Measurements from ENCODE around the gene IGSF23. TPM values are rescaled to one million over a fixed set of nuclear protein-coding genes. Genes with fewer than 3 reads are reported as not detected.
"Not testable (repeated sequence)": the region's sequence is repeated elsewhere in the genome, so short reads cannot be mapped to it uniquely, and the experiment has no call there.

IGSF23 gene
- total RNA-seq, 1 donor from 2014 or later, result 0.46 TPM

DNA sequence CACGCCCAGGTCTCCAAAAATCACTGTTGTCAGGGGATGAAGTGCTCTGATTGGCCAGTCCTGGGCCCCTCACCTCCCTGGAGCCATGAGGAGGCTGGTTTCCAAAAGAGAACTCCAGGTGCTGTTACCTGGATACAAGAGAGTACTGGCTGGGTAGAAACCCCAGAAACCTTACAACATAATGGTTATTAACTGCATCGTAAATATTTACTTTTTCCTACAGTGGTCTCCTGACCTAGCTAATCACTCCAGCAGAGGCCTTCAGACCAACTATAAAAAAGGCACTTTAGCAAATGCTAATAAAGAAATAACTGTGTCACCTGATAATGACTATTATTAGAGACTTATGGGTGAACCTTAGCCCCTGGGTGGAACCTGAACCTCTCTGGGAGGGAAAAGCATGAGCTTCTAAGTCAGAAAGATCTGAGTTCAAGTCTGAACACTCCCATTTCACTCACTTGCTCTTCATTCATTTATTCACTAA is 1.5 kb upstream of the IGSF23 start:
- DNase-seq (ENCODE audit: low read depth, low spot score), result no peak

DNA sequence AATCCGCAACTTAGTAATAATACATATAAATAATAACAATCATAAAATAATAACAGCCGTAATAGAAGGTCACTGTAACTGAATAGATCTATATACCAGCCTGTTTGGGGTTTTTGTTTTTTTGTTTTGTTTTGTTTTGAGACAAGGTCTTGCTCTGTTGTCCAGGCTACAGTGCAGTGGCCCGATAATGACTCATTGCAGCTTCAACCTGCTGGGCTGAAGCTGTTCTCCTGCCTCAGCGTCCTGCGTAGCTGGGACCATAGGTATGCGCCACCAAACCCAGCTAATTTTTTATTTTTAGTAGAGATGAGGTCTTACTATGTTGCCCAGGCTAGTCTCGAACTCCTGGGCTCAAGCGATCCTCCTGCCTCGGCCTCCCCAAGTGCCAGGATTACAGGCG is 950 bp downstream of the IGSF23 start:
- DNase-seq (ENCODE audit: low read depth, low spot score), result no peak

DNA sequence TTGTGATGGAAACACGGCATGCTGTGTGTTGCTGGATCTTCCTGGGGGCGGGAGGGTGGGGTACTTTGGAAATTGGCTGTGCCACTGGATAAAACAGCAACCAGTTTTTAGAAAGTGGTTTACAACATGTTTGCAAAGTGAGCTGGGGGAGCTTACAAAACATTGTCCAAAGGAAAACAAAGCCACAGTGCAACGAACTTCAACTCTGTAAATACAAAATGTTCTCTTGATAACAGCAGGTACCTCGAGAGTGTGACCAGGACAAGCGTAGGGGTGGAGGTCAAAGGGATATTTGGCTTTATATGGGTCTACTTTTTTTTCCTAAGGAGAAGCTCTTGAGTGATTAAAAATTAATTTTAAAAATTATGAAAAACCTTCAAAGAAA is 2.5 kb downstream of the IGSF23 start:
- no peak for DNase-seq (ENCODE audit: low read depth, low spot score)

DNA sequence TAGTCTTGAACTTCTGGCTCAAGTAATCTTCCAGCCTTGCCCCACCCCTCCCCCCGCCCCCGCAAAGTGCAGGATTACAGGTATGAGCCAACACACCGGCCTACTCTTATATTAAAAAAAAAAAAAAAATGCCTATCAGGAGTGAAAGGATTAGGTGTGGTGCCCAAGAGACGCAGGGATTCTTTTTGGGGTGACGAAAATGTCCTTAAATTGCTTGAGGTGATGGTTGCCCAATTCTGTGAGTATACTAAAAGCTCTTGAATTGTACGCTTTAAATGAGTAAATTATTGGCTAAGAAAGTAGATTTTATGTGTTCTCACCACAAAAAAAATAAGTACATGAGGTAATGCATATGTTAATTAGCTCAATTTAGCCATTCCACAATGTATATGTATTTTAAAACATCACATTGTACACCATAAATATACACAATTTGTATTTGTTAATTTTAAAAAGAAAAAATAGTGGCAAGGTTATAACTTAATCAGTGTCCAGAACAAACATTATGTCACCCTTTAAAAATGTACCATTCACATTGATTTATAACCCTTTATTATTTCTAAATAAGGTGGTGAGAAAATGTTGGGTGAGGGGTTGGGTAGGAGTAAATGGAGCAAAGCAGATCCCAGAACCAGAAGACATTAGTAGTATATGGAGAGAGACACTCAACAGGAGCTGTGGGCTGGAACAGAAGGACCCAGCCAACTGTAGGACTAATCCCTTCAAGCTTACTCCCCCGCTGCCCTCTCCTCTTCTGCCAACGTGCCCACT is 3.9 kb downstream of the IGSF23 start:
- no peak for DNase-seq (ENCODE audit: low read depth, low spot score)

DNA sequence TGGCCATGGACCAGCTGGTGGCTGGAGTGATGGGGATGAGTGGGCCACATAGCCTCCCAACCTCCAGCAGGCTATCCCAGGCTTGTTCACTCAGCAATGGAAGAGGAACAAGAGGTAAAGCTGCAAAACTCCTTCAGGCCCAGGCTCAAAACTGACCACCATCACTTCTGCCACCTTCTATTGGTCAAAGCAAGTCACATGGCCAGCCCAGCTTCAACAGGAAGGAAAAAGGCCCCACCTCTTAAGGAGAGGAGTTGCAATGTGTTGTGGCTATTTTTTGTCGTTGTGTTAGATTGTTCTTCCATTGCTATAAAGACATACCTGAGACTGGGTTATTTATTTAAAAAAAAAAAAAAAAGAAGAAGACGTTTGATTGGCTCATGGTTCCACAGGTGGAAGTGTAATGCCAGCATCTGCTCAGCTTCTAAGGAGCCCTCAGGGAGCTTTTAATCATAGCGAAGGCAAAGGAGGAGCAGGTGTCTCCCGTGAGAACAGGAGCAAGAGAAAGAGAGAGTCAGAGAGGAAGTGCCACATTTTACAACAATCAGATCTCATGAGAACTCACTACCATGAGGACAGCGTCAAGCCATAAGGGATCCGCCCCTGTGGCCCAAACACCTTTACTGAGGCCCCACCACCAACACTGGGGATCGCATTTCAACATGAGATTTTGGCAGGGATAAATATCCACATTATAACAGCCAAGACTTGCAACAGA is 5.4 kb downstream of the IGSF23 start:
- no peak for DNase-seq (ENCODE audit: low read depth, low spot score)

- no peak for DNase-seq (ENCODE audit: low read depth, low spot score)
Measured at GRCh38 chr19:44620667-44621066, 7.3 kb downstream of the IGSF23 start.

- no peak for DNase-seq (ENCODE audit: low read depth, low spot score)
Measured at GRCh38 chr19:44621367-44621766, 8.0 kb downstream of the IGSF23 start.

- no peak for DNase-seq (ENCODE audit: low read depth, low spot score)
Measured at GRCh38 chr19:44623080-44623479, 9.7 kb downstream of the IGSF23 start.

DNA sequence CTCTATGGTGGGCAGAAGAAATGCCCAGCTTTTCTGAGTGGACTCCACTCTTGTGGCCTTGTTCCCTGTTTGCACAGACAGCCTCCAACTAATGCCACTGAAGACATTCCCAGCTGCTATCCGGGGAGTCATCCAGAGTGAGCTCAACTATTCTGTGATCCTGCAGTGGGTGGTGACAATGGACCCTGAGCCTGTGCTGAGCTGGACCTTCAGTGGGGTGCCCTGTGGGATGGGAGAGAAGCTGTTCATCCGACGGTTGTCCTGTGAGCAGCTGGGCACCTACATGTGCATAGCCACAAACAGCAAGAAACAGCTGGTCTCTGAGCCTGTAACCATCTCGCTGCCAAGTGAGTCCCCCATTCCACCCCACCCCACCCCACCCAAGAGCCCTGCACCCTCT is 10.3 kb downstream of the IGSF23 start:
- DNase-seq (ENCODE audit: low read depth, low spot score), result no peak

DNA sequence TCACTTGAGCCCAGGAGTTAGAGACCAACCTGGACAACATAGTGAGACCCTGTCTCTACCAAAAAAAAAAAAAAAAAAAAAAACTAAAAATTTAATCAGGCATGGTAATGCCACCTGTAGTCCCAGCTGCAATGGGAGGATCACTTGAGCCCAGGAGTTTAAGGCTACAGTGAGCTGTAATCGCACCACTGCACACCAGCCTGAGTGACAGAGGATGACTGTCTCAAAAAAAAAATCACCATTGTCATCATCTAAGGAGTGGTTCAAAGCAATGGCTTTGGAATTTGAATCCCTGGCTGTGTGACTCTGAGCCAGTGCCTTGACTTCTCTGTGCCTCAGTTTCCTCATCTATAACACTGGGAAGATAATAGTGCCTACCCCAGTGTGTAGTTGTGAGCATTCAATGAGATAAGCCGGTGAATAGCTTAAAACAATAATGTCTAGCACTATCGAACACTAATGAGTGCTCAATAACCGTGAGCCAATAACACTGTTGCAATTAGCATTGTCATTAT is 11.5 kb downstream of the IGSF23 start:
- DNase-seq (ENCODE audit: low read depth, low spot score), result no peak

DNA sequence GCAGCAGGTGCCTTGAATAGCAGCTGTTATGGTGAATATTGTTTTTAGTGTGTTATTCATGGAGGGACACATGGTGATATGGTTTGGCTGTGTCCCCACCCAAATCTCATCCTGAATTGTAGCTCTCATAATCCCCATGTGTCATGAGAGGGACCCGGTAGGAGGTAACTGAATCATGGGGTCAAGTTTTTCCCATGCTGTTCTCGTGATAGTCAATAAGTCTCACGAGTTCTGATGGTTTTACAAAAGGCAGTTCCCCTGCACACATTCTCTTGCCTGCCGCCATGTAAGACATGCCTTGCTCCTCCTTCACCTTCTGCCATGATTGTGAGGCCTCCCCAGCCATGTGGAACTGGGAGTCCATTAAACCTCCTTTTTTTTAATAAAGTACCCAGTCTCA is 12.3 kb downstream of the IGSF23 start:
- not testable (repeated sequence) for DNase-seq (ENCODE audit: low read depth, low spot score)

GRCh38 chr19:44626048-44626624 is 12.8 kb downstream of the IGSF23 start:
- peak; percentile 91 for DNase-seq (ENCODE audit: low read depth, low spot score)

- DNase-seq (ENCODE audit: low read depth, low spot score), result no peak
Measured at GRCh38 chr19:44627631-44628030, 14.3 kb downstream of the IGSF23 start.

GRCh38 chr19:44628793-44629192 is 15.4 kb downstream of the IGSF23 start:
- no peak for DNase-seq (ENCODE audit: low read depth, low spot score)

- DNase-seq (ENCODE audit: low read depth, low spot score), result not testable (repeated sequence)
Measured at GRCh38 chr19:44631611-44632010, 18.2 kb downstream of the IGSF23 start.

DNA sequence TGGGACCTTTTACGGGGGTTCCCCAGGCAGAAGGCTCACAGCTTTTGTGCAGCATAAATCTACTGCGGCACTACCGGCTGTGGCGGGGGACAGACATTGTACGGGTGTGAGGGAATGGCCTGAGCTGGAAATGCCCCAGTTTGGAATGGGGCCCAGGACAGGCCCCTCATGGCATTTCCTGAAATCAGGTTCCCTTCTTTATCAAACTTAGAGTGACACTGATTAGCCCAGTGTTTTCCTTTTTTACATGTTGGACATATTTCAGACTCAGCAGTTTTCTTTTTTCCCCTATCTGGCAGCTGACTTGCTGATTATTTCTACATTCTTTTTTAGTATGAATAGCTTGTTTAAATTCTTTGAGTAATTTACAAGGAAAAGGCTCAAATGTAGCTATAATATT is 20.7 kb downstream of the IGSF23 start:
- not testable (repeated sequence) for DNase-seq (ENCODE audit: low read depth, low spot score)

DNA sequence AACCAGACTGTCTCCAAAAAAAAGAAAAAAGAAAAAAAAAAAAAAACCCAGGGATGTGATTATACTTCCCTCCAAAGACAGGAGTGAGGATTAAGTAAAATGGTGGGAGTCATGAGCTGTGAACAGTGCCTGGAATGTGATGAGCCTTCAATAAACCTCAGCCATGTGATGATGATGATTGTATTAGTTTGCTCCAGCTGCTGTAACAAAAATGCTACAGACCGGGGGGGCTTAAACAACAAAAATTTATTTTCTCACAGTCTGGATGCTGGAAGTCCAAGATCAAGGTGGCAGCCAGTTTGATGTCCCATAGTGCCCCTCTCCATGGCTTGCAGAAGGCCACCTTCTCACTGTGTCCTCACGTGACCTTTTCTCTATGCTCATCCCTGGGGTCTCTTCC is 21.4 kb downstream of the IGSF23 start:
- DNase-seq (ENCODE audit: low read depth, low spot score), result no peak

GRCh38 chr19:44635581-44636438 is 22.4 kb downstream of the IGSF23 start:
- no peak for DNase-seq (ENCODE audit: low read depth, low spot score)

GRCh38 chr19:44636439-44637389 is 23.4 kb downstream of the IGSF23 start:
- no peak for DNase-seq (ENCODE audit: low read depth, low spot score)

GRCh38 chr19:44637390-44637764 is 24.0 kb downstream of the IGSF23 start:
- DNase-seq (ENCODE audit: low read depth, low spot score), result no peak
